Testis (tissue), 3 donors: Measurements from ENCODE around the gene B3GALT4. TPM values are rescaled to one million over a fixed set of nuclear protein-coding genes. Genes with fewer than 3 reads are reported as not detected.

Source experiments
- DNase-seq: peaks from one replicate; pipeline ENCODE4 v3.0.0-alpha.2; 2019
- H3K27ac ChIP-seq, 2 donors: fragments of 200-600 bp; sonication (generic); one replicate each; pipeline ENCODE4 v1.5.1; 2019
- H3K27me3 ChIP-seq: fragments of 200-600 bp; sonication (generic); one replicate; pipeline ENCODE4 v1.5.1; 2019
- H3K36me3 ChIP-seq: fragments of 200-600 bp; sonication (generic); one replicate; pipeline ENCODE4 v1.5.1; 2017; ENCODE audit warnings: low read depth; ENCODE audit errors: missing control alignments
- H3K4me1 ChIP-seq: fragments of 200-600 bp; sonication (generic); one replicate; pipeline ENCODE4 v1.5.1; 2019
- H3K4me3 ChIP-seq, 2 donors: fragments of 200-600 bp; sonication (generic); one replicate each; pipeline ENCODE4 v1.5.1; 2017 to 2019
- H3K9me3 ChIP-seq: fragments of 200-600 bp; sonication (generic); one replicate; pipeline ENCODE4 v1.5.1; 2017
- POLR2A ChIP-seq: fragments of 450-650 bp; IDR thresholded peaks from one replicate; pipeline ENCODE4 v1.6.1; 2017; ENCODE audit warnings: antibody characterized with exemption, mild to moderate bottlenecking, moderate library complexity
- whole genome bisulfite sequencing, 2 donors: methylation state at CpG; one replicate each; pipeline ENCODE4 v1.1.5; 2018; 5-methylcytosine and 5-hydroxymethylcytosine counted together
- intact Hi-C: fragments of 100-400 bp; cut with DNase I; formaldehyde crosslinking; loops from one replicate; pipeline ENCODE4 v1.15.1; 2023; ENCODE audit warnings: low total_unique reads
- polyA plus RNA-seq: library from polyadenylated mRNA; stranded (reverse); fragments of 350-450 nt; fragmentation: Illumina TruSeq; extraction: RNeasy Lipid Tissue Mini Kit (QIAGEN cat#74804); gene quantifications from one replicate; pipeline ENCODE4 v1.2.3, GENCODE V29; 2014; ENCODE audit warnings: low read depth, low replicate concordance; ENCODE audit not compliant: insufficient read depth
- total RNA-seq, 2 donors: library from RNA; depleted of rRNA; stranded (reverse); fragments of >200 nt; gene quantifications; one replicate each; pipeline ENCODE4 v1.2.3, GENCODE V29; 2016
- TF ChIP-seq, protein P1 (sequence below), 3 experiments: fragments of 450-650 bp in 2 of 3; fragments of 200-600 bp in 1 of 3; sonication (generic) in 1 of 3; IDR thresholded peaks; one replicate each; pipeline ENCODE4 v1.5.1; 2016 to 2019; ENCODE audit warnings: antibody characterized with exemption in 3 of 3, mild to moderate bottlenecking in 2 of 3, moderate library complexity in 1 of 3

B3GALT4 gene
- total and polyA plus RNA-seq, 3 donors from 2014 or later, result 18.0 to 55.4 (median 18.3) TPM

DNA sequence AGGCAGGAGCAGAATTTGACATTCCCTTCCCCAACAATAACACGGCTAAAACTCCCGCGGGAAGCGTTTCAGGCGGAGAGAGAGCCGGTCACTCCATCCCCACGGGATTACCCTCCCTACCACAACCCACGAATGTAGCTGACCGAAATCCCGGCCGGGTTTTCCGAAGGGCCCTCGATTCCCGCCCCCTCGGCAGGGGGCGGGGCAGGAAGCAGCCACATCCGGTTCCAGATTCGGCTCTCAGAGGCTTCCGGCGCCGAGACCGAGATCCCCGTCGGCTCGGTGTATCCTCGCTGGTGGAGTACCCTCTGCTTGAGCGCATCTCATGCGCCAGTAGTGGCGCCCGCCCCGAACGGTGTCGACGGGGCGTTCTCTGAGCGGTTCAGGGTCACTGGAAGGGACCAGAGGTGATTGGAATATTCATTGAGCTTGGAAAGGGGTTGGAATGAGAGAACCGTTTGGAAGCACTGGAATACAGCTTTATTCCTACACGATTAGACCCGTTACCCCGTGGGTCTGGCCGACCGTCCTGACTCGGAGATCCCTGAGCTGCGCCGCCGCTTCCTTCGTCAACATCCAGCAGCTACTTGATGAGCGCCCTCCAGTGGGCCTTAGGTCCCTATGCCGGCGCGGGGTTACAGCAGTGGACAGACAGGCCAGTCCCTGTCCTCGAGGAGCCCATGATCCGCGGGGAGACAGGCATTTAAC, 22.5 kb downstream of the B3GALT4 start:
- TF ChIP-seq POLR2A, result peak; percentile 53
- TF ChIP-seq, protein P1, sequence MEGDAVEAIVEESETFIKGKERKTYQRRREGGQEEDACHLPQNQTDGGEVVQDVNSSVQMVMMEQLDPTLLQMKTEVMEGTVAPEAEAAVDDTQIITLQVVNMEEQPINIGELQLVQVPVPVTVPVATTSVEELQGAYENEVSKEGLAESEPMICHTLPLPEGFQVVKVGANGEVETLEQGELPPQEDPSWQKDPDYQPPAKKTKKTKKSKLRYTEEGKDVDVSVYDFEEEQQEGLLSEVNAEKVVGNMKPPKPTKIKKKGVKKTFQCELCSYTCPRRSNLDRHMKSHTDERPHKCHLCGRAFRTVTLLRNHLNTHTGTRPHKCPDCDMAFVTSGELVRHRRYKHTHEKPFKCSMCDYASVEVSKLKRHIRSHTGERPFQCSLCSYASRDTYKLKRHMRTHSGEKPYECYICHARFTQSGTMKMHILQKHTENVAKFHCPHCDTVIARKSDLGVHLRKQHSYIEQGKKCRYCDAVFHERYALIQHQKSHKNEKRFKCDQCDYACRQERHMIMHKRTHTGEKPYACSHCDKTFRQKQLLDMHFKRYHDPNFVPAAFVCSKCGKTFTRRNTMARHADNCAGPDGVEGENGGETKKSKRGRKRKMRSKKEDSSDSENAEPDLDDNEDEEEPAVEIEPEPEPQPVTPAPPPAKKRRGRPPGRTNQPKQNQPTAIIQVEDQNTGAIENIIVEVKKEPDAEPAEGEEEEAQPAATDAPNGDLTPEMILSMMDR (IDR thresholded peaks at IDR 0.05), result peak; percentile 33 to 68 (median 56)
- peak; percentile 93 for DNase-seq
- no peaks in the 10 kb centered on the region for H3K27me3 ChIP-seq
- H3K9me3 ChIP-seq, result no peaks in the 10 kb centered on the region
- intact Hi-C loops, result no loop called here
- WGBS, 2 donors, result 0 to 1% methylated on average over 36 to 54 of the region's 54 CpGs
- peak overlapping the region; percentile 91 to 94 for H3K27ac ChIP-seq
- peak overlapping the region; percentile 71 to 90 for H3K4me3 ChIP-seq
- no peaks in the 10 kb centered on the region for H3K36me3 ChIP-seq
- H3K4me1 ChIP-seq, result peaks cover 20% of the 10 kb centered on the region

DNA sequence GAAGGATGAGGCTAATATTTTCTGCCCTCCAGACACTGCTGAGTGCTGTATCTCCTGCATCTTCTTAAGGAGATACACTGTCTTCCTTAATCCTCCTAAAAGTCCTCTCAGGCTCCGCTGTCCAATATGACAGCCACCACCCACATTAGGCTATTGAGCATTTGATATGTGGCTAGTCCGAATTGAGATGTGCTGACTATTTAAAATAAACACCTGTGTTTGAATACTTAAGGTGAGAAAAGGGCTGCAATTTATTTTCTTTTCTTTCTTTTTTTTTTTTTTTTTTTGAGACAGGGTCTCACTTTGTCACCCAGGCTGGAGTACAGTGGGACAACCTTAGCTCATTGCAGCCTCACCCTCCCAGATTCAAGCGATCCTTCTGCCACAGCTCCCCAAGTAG, 25.0 kb downstream of the B3GALT4 start:
- H3K4me1 ChIP-seq, result peaks cover 20% of the 10 kb centered on the region
- intact Hi-C loops, result no loop called here
- no peaks in the 10 kb centered on the region for H3K9me3 ChIP-seq
- no peak overlapping the region for H3K27ac ChIP-seq
- no peaks in the 10 kb centered on the region for H3K36me3 ChIP-seq
- DNase-seq, result no peak
- TF ChIP-seq, protein P1 (IDR thresholded peaks at IDR 0.05), result no peak
- TF ChIP-seq POLR2A, result no peak
- WGBS, 2 donors, result 79 to 92% methylated on average over 3 of the region's 3 CpGs
- H3K4me3 ChIP-seq, result no peak overlapping the region
- H3K27me3 ChIP-seq, result no peaks in the 10 kb centered on the region

DNA sequence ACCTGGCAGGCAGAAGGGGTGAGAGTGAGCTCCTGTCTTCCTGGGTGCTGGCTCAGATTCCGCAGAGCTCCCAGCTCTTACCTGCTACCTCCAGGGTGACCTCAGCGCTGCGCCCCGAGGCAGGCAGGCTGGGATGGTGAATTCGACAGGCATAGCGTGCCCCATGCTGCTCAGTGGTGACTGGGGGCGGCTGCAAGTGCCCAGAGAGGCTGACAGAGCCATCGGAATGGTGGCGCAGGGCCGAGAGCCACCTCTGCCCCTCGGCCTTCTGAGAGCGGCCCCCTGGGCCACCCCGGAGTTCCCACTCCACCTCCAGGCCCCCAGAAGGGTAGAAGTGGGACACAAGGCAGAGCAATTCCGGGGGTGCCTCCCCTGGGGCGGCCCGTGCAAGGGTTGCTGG, 27.3 kb downstream of the B3GALT4 start:
- Histone ChIP-seq H3K36me3 (no peaks in the 10 kb centered on the region), H3K4me1 (peaks cover 9% of the 10 kb centered on the region), H3K4me3 (no peak overlapping the region), H3K27me3 (no peaks in the 10 kb centered on the region), H3K27ac (no peak overlapping the region), H3K9me3 (no peaks in the 10 kb centered on the region)
- TF ChIP-seq POLR2A, result no peak
- TF ChIP-seq, protein P1 (IDR thresholded peaks at IDR 0.05), result no peak
- intact Hi-C loops, result no loop called here
- 87 to 92% methylated on average over 4 to 16 of the region's 16 CpGs for WGBS, 2 donors
- DNase-seq, result no peak

DNA sequence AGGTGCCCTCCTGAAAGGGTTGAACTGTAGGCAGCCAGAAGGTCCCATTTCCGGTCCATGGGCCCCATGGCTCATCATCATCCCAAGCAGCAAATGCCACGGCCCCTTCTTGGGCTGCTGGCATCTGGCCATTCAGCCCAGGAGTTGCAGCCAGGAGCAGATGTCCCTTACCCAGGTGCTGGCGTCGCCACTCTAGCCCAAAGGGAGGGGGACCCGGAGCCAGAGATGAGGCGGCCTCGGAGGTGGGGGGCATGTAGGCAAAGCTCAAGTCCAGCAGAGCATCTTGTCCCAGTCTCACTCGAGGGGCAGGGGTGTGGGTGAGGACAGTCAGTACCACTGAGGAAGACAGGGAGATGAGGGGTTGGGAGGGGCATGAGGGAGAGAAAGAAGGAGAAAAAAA, 28.1 kb downstream of the B3GALT4 start:
- 80 to 82% methylated on average over 8 of the region's 8 CpGs for WGBS, 2 donors
- intact Hi-C loops, result no loop called here
- TF ChIP-seq POLR2A, result no peak
- TF ChIP-seq, protein P1 (IDR thresholded peaks at IDR 0.05), result no peak
- Histone ChIP-seq H3K4me1 (peaks cover 5% of the 10 kb centered on the region), H3K4me3 (no peak overlapping the region), H3K36me3 (no peaks in the 10 kb centered on the region), H3K27ac (no peak overlapping the region), H3K27me3 (no peaks in the 10 kb centered on the region), H3K9me3 (no peaks in the 10 kb centered on the region)
- no peak for DNase-seq

DNA sequence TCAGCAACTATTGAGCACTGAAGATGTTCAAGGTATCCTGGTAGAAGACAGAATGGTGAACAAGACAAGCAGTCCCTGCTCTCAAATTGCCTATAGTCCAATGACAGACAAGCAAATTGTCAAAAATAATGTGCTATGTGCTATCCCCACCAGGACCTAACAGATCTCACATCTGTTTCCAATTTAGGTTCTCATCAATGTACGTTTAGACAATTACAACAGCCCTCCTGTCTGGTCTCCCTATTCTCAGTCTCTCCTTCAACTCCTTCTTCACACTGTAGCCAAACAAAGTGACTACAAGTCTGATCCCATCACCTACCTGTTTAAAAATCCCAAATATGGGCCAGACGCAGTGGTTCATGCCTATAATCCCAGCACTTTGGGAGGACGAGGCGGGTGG, 29.4 kb downstream of the B3GALT4 start:
- peaks cover 5% of the 10 kb centered on the region for H3K4me1 ChIP-seq
- H3K36me3 ChIP-seq, result no peaks in the 10 kb centered on the region
- intact Hi-C loops, result no loop called here
- H3K27me3 ChIP-seq, result no peaks in the 10 kb centered on the region
- DNase-seq, result no peak
- 79 to 85% methylated on average over 3 to 4 of the region's 4 CpGs for WGBS, 2 donors
- no peak overlapping the region for H3K4me3 ChIP-seq
- TF ChIP-seq, protein P1 (IDR thresholded peaks at IDR 0.05), result no peak
- no peak for TF ChIP-seq POLR2A
- no peaks in the 10 kb centered on the region for H3K9me3 ChIP-seq
- H3K27ac ChIP-seq, result no peak overlapping the region
